H9 (cell line): ENCODE measurements around the gene CPXM2. TPM values are rescaled to one million over a fixed set of nuclear protein-coding genes. Genes with fewer than 3 reads are reported as not detected.

Experiments used
- DNase-seq: peaks from one replicate; pipeline ENCODE4 v3.0.0-alpha.2; 2017
- H2AFZ ChIP-seq: one replicate; pipeline ENCODE4 v1.6.1; 2013; ENCODE audit warnings: mild to moderate bottlenecking, low read length, control low read depth, moderate library complexity
- H2AK5ac ChIP-seq: 2 replicates; pipeline ENCODE4 v1.6.1; 2013; ENCODE audit warnings: low read length, control low read depth, mixed read lengths; ENCODE audit not compliant: insufficient read length
- H2BK120ac ChIP-seq: one replicate; pipeline ENCODE4 v1.6.1; 2013; ENCODE audit warnings: low read depth, mild to moderate bottlenecking, low read length, control low read depth, inconsistent platforms; ENCODE audit not compliant: poor library complexity, severe bottlenecking
- H2BK12ac ChIP-seq: 2 replicates; pipeline ENCODE4 v1.6.1; 2013; ENCODE audit warnings: low read length, control low read depth, mixed read lengths, low read depth; ENCODE audit not compliant: insufficient read length
- H2BK15ac ChIP-seq: 2 replicates; pipeline ENCODE4 v1.6.1; 2013; ENCODE audit warnings: low read depth, low read length, control low read depth
- H2BK20ac ChIP-seq: one replicate; pipeline ENCODE4 v1.6.1; 2013; ENCODE audit warnings: low read depth, mild to moderate bottlenecking, low read length, control low read depth, inconsistent platforms; ENCODE audit not compliant: poor library complexity, severe bottlenecking
- H2BK5ac ChIP-seq: 2 replicates; pipeline ENCODE4 v1.6.1; 2013; ENCODE audit warnings: low read length, control low read depth, mixed read lengths; ENCODE audit not compliant: insufficient read length
- H3K14ac ChIP-seq: 2 replicates; pipeline ENCODE4 v1.6.1; 2013; ENCODE audit warnings: low read length, control low read depth; ENCODE audit not compliant: insufficient read depth
- H3K18ac ChIP-seq: 2 replicates; pipeline ENCODE4 v1.6.1; 2013; ENCODE audit warnings: low read depth, mild to moderate bottlenecking, mixed read lengths, low read length, control low read depth; ENCODE audit not compliant: insufficient read length
- H3K23ac ChIP-seq: 2 replicates; pipeline ENCODE4 v1.6.1; 2013; ENCODE audit warnings: low read length, control low read depth, mixed read lengths, low read depth; ENCODE audit not compliant: insufficient read length
- H3K23me2 ChIP-seq: 2 replicates; pipeline ENCODE4 v1.6.1; 2013; ENCODE audit warnings: low read depth, mild to moderate bottlenecking, mixed read lengths, low read length, control low read depth; ENCODE audit not compliant: insufficient read length, poor library complexity, severe bottlenecking
- H3K27ac ChIP-seq: 2 replicates; pipeline ENCODE4 v1.5.1; 2013; ENCODE audit warnings: low read length, control low read depth, mixed read lengths, low read depth; ENCODE audit not compliant: insufficient read length
- H3K27me3 ChIP-seq: 2 replicates; pipeline ENCODE4 v1.6.1; 2013; ENCODE audit warnings: low read length, control low read depth, inconsistent platforms; ENCODE audit not compliant: insufficient read depth
- H3K4ac ChIP-seq: 2 replicates; pipeline ENCODE4 v1.6.1; 2013; ENCODE audit warnings: low read depth, mild to moderate bottlenecking, control low read depth, inconsistent platforms, low read length, moderate library complexity
- H3K4me1 ChIP-seq: 2 replicates; pipeline ENCODE4 v1.6.1; 2013; ENCODE audit warnings: low read length, control low read depth, inconsistent platforms; ENCODE audit not compliant: insufficient read depth
- H3K4me2 ChIP-seq: 2 replicates; pipeline ENCODE4 v1.6.1; 2013; ENCODE audit warnings: low read length, control low read depth, mixed read lengths; ENCODE audit not compliant: insufficient read length, insufficient read depth
- H3K56ac ChIP-seq: 2 replicates; pipeline ENCODE4 v1.6.1; 2013; ENCODE audit warnings: low read depth, mild to moderate bottlenecking, mixed read lengths, low read length, control low read depth; ENCODE audit not compliant: insufficient read length
- H3K79me1 ChIP-seq: 2 replicates; pipeline ENCODE4 v1.6.1; 2013; ENCODE audit warnings: low read depth, mild to moderate bottlenecking, moderate library complexity, low read length, control low read depth, inconsistent platforms; ENCODE audit not compliant: insufficient read depth, poor library complexity, severe bottlenecking
- H3K79me2 ChIP-seq: 2 replicates; pipeline ENCODE4 v1.6.1; 2013; ENCODE audit warnings: low read length, control low read depth, inconsistent platforms; ENCODE audit not compliant: insufficient read depth
- H3K9ac ChIP-seq: 2 replicates; pipeline ENCODE4 v1.6.1; 2013; ENCODE audit warnings: low read length, control low read depth, mixed read lengths; ENCODE audit not compliant: insufficient read length; ENCODE audit errors: extremely low read depth
- H3K9me3 ChIP-seq: one replicate; pipeline ENCODE4 v1.6.1; 2013; ENCODE audit warnings: low read depth, low read length, inconsistent platforms; ENCODE audit not compliant: control insufficient read depth
- H3T11ph ChIP-seq: one replicate; pipeline ENCODE4 v1.6.1; 2013; ENCODE audit warnings: mild to moderate bottlenecking, low read length, control low read depth, inconsistent platforms
- H4K20me1 ChIP-seq: one replicate; pipeline ENCODE4 v1.6.1; 2013; ENCODE audit not compliant: control insufficient read depth, insufficient read length, insufficient read depth
- H4K5ac ChIP-seq: 2 replicates; pipeline ENCODE4 v1.6.1; 2013; ENCODE audit warnings: low read depth, mild to moderate bottlenecking, mixed read lengths, low read length, control low read depth; ENCODE audit not compliant: insufficient read length
- H4K8ac ChIP-seq: replicated peaks from 2 replicates; pipeline ENCODE4 v1.6.1; 2013; ENCODE audit warnings: low read length, control low read depth, mixed read lengths, low read depth; ENCODE audit not compliant: insufficient read length
- H4K91ac ChIP-seq: 2 replicates; pipeline ENCODE4 v1.6.1; 2013; ENCODE audit warnings: low read depth, mild to moderate bottlenecking, moderate library complexity, mixed read lengths, low read length, control low read depth; ENCODE audit not compliant: insufficient read length
- H3K27ac Mint-ChIP-seq, 3 experiments: 2 replicates in 2 of 3; 3 replicates in 1 of 3; pipeline ENCODE4 v1.8.0; 2020 to 2021; ENCODE audit warnings: mixed read lengths in 3 of 3, mild to moderate bottlenecking in 1 of 3, moderate library complexity in 1 of 3
- H3K27me3 Mint-ChIP-seq: 2 replicates; pipeline ENCODE4 v1.8.0; 2021; ENCODE audit warnings: low read depth, mild to moderate bottlenecking, moderate library complexity, mixed read lengths
- H3K36me3 Mint-ChIP-seq, 3 experiments: 2 replicates in 2 of 3; 3 replicates in 1 of 3; pipeline ENCODE4 v1.8.0; 2020 to 2021; ENCODE audit warnings: low read depth in 3 of 3, mixed read lengths in 3 of 3; ENCODE audit not compliant: insufficient read depth in 1 of 3
- H3K4me1 Mint-ChIP-seq, 2 experiments: 2 replicates each; pipeline ENCODE4 v1.8.0; 2020; ENCODE audit warnings: mixed read lengths in 2 of 2
- H3K4me3 Mint-ChIP-seq, 2 experiments: 2 replicates in 1 of 2; 3 replicates in 1 of 2; pipeline ENCODE4 v1.8.0; 2020 to 2021; ENCODE audit warnings: mild to moderate bottlenecking in 2 of 2, mixed read lengths in 2 of 2, moderate library complexity in 1 of 2
- H3K9me3 Mint-ChIP-seq, 2 experiments: 2 replicates in 1 of 2; 3 replicates in 1 of 2; pipeline ENCODE4 v1.8.0; 2020; ENCODE audit warnings: mild to moderate bottlenecking in 2 of 2, mixed read lengths in 2 of 2, moderate library complexity in 1 of 2
- WGBS: extraction: QIAGEN DNeasy Blood & Tissue Kit; methylation state at CpG from one replicate; pipeline ENCODE4 v1.1.7; 2013; ENCODE audit warnings: missing lambda C conversion rate, low lambda C conversion rate, mixed read lengths; ENCODE audit not compliant: insufficient read length; ENCODE audit errors: extremely low coverage; 5-methylcytosine and 5-hydroxymethylcytosine counted together
- total RNA-seq: library from RNA; stranded (reverse); gene quantifications from 2 replicates; pipeline ENCODE4 v1.2.1, GENCODE V29; 2021
- TF ChIP-seq, protein P1 (sequence below): fragments of 200-600 bp; sonication (generic); conservative IDR thresholded peaks from 3 replicates; pipeline ENCODE4 v1.8.0; 2021; ENCODE audit warnings: antibody characterized with exemption, mild to moderate bottlenecking

Gene CPXM2
- total RNA-seq, 1 experiment from 2014 or later, result 1.7 TPM

GRCh38 chr10:123782549-123782948 lies 109.1 kb downstream of the CPXM2 start:
- Histone ChIP-seq H3K4me1 (peaks cover 14% of the 10 kb centered on the region; the same call in 1 of the 2 replicates), H3K9ac (no peak overlapping the region), H3K4ac (no peak overlapping the region), H2BK20ac (no peak overlapping the region), H3K79me2 (no peaks in the 10 kb centered on the region), H3K79me1 (no peaks in the 10 kb centered on the region), H3K9me3 (no peaks in the 10 kb centered on the region), H3K56ac (no peak overlapping the region), H4K20me1 (no peaks in the 10 kb centered on the region), H2BK120ac (no peak overlapping the region), H3K27me3 (no peaks in the 10 kb centered on the region), H3K4me2 (no peak overlapping the region), H3T11ph (no peak overlapping the region), H4K91ac (no peak overlapping the region), H3K14ac (no peak overlapping the region), H2AFZ (no peak overlapping the region), H4K5ac (no peak overlapping the region), H3K23ac (no peak overlapping the region), H2AK5ac (no peak overlapping the region), H2BK15ac (no peak overlapping the region), H3K18ac (no peak overlapping the region), H2BK5ac (no peak overlapping the region), H3K27ac (no peak overlapping the region), H4K8ac (no peak overlapping the region), H2BK12ac (no peak overlapping the region), H3K23me2 (no peaks in the 10 kb centered on the region)
- no CpG with 5 or more reads among the region's 5 CpGs for WGBS
- H3K4me1 Mint-ChIP-seq, result peaks cover 58 to 60% of the 10 kb centered on the region in 2 experiments
- H3K36me3 Mint-ChIP-seq, result no peaks in the 10 kb centered on the region
- TF ChIP-seq, protein P1, sequence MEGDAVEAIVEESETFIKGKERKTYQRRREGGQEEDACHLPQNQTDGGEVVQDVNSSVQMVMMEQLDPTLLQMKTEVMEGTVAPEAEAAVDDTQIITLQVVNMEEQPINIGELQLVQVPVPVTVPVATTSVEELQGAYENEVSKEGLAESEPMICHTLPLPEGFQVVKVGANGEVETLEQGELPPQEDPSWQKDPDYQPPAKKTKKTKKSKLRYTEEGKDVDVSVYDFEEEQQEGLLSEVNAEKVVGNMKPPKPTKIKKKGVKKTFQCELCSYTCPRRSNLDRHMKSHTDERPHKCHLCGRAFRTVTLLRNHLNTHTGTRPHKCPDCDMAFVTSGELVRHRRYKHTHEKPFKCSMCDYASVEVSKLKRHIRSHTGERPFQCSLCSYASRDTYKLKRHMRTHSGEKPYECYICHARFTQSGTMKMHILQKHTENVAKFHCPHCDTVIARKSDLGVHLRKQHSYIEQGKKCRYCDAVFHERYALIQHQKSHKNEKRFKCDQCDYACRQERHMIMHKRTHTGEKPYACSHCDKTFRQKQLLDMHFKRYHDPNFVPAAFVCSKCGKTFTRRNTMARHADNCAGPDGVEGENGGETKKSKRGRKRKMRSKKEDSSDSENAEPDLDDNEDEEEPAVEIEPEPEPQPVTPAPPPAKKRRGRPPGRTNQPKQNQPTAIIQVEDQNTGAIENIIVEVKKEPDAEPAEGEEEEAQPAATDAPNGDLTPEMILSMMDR, result no peak
- H3K4me3 Mint-ChIP-seq, result no peak overlapping the region
- H3K27me3 Mint-ChIP-seq, result peaks cover 80% of the 10 kb centered on the region
- DNase-seq, result no peak
- H3K27ac Mint-ChIP-seq, result no peak overlapping the region
- H3K9me3 Mint-ChIP-seq, result no peaks in the 10 kb centered on the region
